Neural cell (in vitro differentiated cells): ENCODE measurements around the gene DAAM2. TPM values are rescaled to one million over a fixed set of nuclear protein-coding genes. Genes with fewer than 3 reads are reported as not detected.

Experiments used
- H2AFZ ChIP-seq: fragments of 200-600, 300-800 bp; sonication (generic), shearing (Covaris generic); 2 replicates; pipeline ENCODE4 v1.6.0; 2014; ENCODE audit warnings: low read depth, mild to moderate bottlenecking, antibody characterized with exemption, low read length, moderate library complexity
- H3F3A ChIP-seq: fragments of 200-600 bp; shearing (Covaris generic); 2 replicates; pipeline ENCODE4 v1.6.1; 2016; ENCODE audit warnings: mild to moderate bottlenecking, moderate library complexity, mixed read lengths, antibody characterized with exemption, low read length; ENCODE audit not compliant: insufficient read depth, poor library complexity, severe bottlenecking
- H3K27ac ChIP-seq: fragments of 200-600, 300-800 bp; sonication (generic), shearing (Covaris generic); 2 replicates; pipeline ENCODE4 v1.5.1; 2014; ENCODE audit warnings: mild to moderate bottlenecking, low read length, moderate library complexity
- H3K27me3 ChIP-seq: fragments of 300-800, 200-600 bp; sonication (generic), shearing (Covaris generic); 2 replicates; pipeline ENCODE4 v1.6.0; 2014; ENCODE audit warnings: mild to moderate bottlenecking, low read depth, low read length, moderate library complexity; ENCODE audit not compliant: insufficient read depth
- H3K36me3 ChIP-seq: fragments of 300-800, 200-600 bp; sonication (generic), shearing (Covaris generic); 2 replicates; pipeline ENCODE4 v1.5.1; 2014; ENCODE audit warnings: mild to moderate bottlenecking, antibody characterized with exemption, low read length, moderate library complexity; ENCODE audit not compliant: insufficient read depth
- H3K4me2 ChIP-seq: fragments of 300-800, 200-600 bp; sonication (generic), shearing (Covaris generic); 2 replicates; pipeline ENCODE4 v1.6.0; 2014; ENCODE audit warnings: mild to moderate bottlenecking, low read length
- H3K4me3 ChIP-seq: fragments of 300-800, 200-600 bp; sonication (generic), shearing (Covaris generic); 2 replicates; pipeline ENCODE4 v1.5.1; 2014; ENCODE audit warnings: mild to moderate bottlenecking, low read length, moderate library complexity
- H3K79me2 ChIP-seq: fragments of 200-600 bp; shearing (Covaris generic); replicated peaks from 2 replicates; pipeline ENCODE4 v1.6.0; 2014; ENCODE audit warnings: mild to moderate bottlenecking, low read length, moderate library complexity; ENCODE audit not compliant: insufficient read depth
- H3K9ac ChIP-seq: fragments of 300-800, 200-600 bp; sonication (generic), shearing (Covaris generic); 2 replicates; pipeline ENCODE4 v1.6.1; 2016; ENCODE audit warnings: mild to moderate bottlenecking, low read length, mixed read lengths
- H3K9me2 ChIP-seq: fragments of 200-600 bp; shearing (Covaris generic); 2 replicates; pipeline ENCODE4 v1.6.1; 2016; ENCODE audit warnings: mild to moderate bottlenecking, low read length, mixed read lengths; ENCODE audit not compliant: insufficient read depth
- H3K9me3 ChIP-seq: fragments of 200-600, 300-800 bp; sonication (generic), shearing (Covaris generic); 2 replicates; pipeline ENCODE4 v1.6.1; 2016; ENCODE audit warnings: mild to moderate bottlenecking, mixed run types, low read length, moderate library complexity, mixed read lengths
- H4K20me1 ChIP-seq: fragments of 200-600 bp; shearing (Covaris generic); 2 replicates; pipeline ENCODE4 v1.6.1; 2016; ENCODE audit warnings: mild to moderate bottlenecking, mixed run types; ENCODE audit not compliant: insufficient read depth
- EP300 ChIP-seq: fragments of 450-650 bp; conservative IDR thresholded peaks from 2 replicates; pipeline ENCODE4 v1.6.1; 2014; ENCODE audit warnings: antibody characterized with exemption, mild to moderate bottlenecking, moderate library complexity; ENCODE audit not compliant: poor library complexity, severe bottlenecking
- EZH2 ChIP-seq: fragments of 200-600, 300-800 bp; shearing (Covaris generic), sonication (generic); IDR thresholded peaks from 2 replicates; pipeline ENCODE4 v1.6.1; 2014; ENCODE audit warnings: antibody characterized with exemption, low read length, borderline replicate concordance, mild to moderate bottlenecking; ENCODE audit not compliant: insufficient read depth, poor library complexity, severe bottlenecking
- MXI1 ChIP-seq: fragments of 450-650 bp; conservative IDR thresholded peaks from 2 replicates; pipeline ENCODE4 v1.6.1; 2014; ENCODE audit warnings: antibody characterized with exemption, mild to moderate bottlenecking; ENCODE audit not compliant: poor library complexity, severe bottlenecking
- POLR2AphosphoS5 ChIP-seq: IDR thresholded peaks from 2 replicates; pipeline ENCODE4 v1.6.1; 2012
- RAD21 ChIP-seq: fragments of 450-650 bp; conservative IDR thresholded peaks from 2 replicates; pipeline ENCODE4 v1.6.1; 2014; ENCODE audit warnings: antibody characterized with exemption, mild to moderate bottlenecking, moderate library complexity
- SMC3 ChIP-seq: fragments of 450-650 bp; conservative IDR thresholded peaks from 2 replicates; pipeline ENCODE4 v1.6.1; 2014; ENCODE audit warnings: antibody characterized with exemption, mild to moderate bottlenecking, moderate library complexity; ENCODE audit not compliant: poor library complexity
- TAF1 ChIP-seq: IDR thresholded peaks from 2 replicates; pipeline ENCODE4 v1.6.1; 2012; ENCODE audit warnings: low read depth
- polyA plus RNA-seq: library from polyadenylated mRNA; depleted of rRNA; stranded (reverse); fragments of >200 nt; gene quantifications from 2 replicates; pipeline ENCODE4 v1.2.3, GENCODE V29; 2014
- TF ChIP-seq, protein P1 (sequence below): fragments of 450-650 bp; IDR thresholded peaks from 2 replicates; pipeline ENCODE4 v1.5.1; 2014; ENCODE audit warnings: antibody characterized with exemption, mild to moderate bottlenecking, moderate library complexity; ENCODE audit not compliant: poor library complexity, severe bottlenecking
- TF ChIP-seq, protein P2 (sequence below): IDR thresholded peaks from 2 replicates; pipeline ENCODE4 v1.6.1; 2012; ENCODE audit warnings: borderline replicate concordance

DAAM2 gene
- polyA plus RNA-seq, 1 donor from 2014 or later: 1.2 TPM

DNA sequence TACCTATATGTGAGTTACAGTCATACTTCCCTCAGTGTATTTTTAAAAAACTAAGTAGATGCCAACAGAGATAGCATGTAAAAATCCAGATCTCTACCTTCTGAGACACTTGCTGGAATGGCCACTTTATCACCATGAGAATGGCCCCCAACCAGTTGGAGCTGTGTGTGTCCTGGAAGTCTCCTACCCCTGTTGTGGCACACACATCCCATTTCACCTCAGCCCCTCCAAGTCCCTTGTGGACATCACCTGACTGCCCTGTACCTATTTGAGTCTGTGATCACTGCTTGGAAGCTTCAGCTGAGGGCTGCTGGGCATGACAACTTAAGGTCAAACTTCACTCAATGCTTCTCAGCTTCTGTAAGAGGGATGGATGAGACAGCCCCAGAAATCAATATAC lies 118.0 kb downstream of the DAAM2 start:
- Histone ChIP-seq H3K27ac (no peak overlapping the region), H3K27me3 (no peaks in the 10 kb centered on the region), H3K9me3 (no peaks in the 10 kb centered on the region), H4K20me1 (no peaks in the 10 kb centered on the region), H3K4me3 (no peak overlapping the region), H3K36me3 (no peaks in the 10 kb centered on the region), H3F3A (no peaks in the 10 kb centered on the region), H3K79me2 (no peaks in the 10 kb centered on the region), H3K9me2 (no peaks in the 10 kb centered on the region), H3K4me2 (no peak overlapping the region), H2AFZ (no peak overlapping the region), H3K9ac (no peak overlapping the region)
- TF ChIP-seq, protein P1, sequence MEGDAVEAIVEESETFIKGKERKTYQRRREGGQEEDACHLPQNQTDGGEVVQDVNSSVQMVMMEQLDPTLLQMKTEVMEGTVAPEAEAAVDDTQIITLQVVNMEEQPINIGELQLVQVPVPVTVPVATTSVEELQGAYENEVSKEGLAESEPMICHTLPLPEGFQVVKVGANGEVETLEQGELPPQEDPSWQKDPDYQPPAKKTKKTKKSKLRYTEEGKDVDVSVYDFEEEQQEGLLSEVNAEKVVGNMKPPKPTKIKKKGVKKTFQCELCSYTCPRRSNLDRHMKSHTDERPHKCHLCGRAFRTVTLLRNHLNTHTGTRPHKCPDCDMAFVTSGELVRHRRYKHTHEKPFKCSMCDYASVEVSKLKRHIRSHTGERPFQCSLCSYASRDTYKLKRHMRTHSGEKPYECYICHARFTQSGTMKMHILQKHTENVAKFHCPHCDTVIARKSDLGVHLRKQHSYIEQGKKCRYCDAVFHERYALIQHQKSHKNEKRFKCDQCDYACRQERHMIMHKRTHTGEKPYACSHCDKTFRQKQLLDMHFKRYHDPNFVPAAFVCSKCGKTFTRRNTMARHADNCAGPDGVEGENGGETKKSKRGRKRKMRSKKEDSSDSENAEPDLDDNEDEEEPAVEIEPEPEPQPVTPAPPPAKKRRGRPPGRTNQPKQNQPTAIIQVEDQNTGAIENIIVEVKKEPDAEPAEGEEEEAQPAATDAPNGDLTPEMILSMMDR: no peak
- TF ChIP-seq RAD21 (no peak), SMC3 (no peak), EP300 (no peak), TAF1 (no peak), MXI1 (no peak)

DNA sequence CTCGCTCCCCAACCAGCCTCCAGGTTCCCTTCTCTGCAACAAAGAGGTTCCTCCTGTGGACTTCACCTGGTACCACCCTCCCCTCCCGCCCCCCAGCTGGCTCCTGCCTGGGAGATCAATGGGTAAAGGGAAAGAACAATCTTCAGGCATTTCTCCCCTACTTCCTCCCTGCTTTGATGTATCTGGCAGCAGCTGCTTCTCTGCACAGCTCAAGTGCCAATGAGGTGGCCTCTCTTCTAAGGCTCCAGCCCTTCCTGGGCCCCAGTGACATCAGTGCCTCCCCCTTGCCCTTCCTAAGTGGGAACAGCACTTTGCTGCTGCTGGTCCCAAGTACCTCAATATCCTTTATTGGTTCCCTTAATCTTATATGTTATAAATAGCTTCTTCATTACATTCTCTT lies 118.6 kb downstream of the DAAM2 start:
- Histone ChIP-seq H3K9ac (no peak overlapping the region), H3K9me2 (no peaks in the 10 kb centered on the region), H3K4me3 (no peak overlapping the region), H3K27ac (no peak overlapping the region), H4K20me1 (no peaks in the 10 kb centered on the region), H3K36me3 (no peaks in the 10 kb centered on the region), H3K79me2 (no peaks in the 10 kb centered on the region), H3K9me3 (no peaks in the 10 kb centered on the region), H3K27me3 (no peaks in the 10 kb centered on the region), H3K4me2 (no peak overlapping the region), H2AFZ (no peak overlapping the region), H3F3A (no peaks in the 10 kb centered on the region)
- TF ChIP-seq TAF1 (no peak), EZH2 (no peak), RAD21 (no peak), SMC3 (no peak), EP300 (no peak), POLR2AphosphoS5 (no peak), MXI1 (no peak)
- TF ChIP-seq, protein P1: no peak
- TF ChIP-seq, protein P2, sequence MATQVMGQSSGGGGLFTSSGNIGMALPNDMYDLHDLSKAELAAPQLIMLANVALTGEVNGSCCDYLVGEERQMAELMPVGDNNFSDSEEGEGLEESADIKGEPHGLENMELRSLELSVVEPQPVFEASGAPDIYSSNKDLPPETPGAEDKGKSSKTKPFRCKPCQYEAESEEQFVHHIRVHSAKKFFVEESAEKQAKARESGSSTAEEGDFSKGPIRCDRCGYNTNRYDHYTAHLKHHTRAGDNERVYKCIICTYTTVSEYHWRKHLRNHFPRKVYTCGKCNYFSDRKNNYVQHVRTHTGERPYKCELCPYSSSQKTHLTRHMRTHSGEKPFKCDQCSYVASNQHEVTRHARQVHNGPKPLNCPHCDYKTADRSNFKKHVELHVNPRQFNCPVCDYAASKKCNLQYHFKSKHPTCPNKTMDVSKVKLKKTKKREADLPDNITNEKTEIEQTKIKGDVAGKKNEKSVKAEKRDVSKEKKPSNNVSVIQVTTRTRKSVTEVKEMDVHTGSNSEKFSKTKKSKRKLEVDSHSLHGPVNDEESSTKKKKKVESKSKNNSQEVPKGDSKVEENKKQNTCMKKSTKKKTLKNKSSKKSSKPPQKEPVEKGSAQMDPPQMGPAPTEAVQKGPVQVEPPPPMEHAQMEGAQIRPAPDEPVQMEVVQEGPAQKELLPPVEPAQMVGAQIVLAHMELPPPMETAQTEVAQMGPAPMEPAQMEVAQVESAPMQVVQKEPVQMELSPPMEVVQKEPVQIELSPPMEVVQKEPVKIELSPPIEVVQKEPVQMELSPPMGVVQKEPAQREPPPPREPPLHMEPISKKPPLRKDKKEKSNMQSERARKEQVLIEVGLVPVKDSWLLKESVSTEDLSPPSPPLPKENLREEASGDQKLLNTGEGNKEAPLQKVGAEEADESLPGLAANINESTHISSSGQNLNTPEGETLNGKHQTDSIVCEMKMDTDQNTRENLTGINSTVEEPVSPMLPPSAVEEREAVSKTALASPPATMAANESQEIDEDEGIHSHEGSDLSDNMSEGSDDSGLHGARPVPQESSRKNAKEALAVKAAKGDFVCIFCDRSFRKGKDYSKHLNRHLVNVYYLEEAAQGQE: no peak
